IPS DF 19.7 (cell line): ENCODE measurements around the gene GLS.

ENCODE experiments used
- DNase-seq: peaks from one replicate; pipeline ENCODE4 v3.0.0-alpha.2; 2013; ENCODE audit warnings: low read depth, low spot score

GLS gene

DNA sequence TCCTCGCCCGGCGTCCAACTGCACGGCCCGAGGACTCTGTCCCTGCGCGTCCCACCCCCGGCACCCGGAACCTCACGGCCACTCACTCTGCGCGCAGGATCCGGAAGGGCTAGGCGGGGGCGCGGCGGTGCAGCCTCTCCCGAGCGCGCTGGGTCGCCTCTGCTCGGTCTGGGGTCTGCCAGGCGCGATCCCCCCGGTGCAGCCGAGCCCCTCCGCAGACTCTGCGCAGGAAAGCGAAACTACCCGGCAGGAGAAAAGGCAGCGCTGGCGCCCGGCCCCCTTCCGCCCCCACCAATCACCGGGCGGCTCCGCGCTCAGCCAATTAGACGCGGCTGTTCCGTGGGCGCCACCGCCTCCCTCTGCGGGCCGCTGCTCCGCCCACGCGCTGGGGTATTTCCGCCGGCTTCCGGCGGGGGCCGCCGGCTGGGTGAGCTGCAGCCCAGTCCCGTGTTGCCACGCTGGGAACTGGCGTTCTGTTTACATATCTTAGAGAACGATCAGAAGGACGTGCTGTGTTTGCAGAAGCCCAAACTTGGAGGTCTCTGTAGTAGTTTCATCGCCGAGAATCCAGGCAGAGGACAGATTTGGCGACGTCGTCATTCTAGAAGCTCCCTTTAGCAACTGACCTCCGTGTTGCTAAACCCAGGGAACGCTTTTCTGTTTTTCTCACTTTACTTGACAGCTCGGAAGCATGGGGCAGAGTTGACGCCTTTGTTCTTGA lies 133.5 kb downstream of the GLS start, which contains the start of gene STAT1:
STAT1 (minus strand) TSS at position 240 of the 721 bp plus-strand sequence. CDS start 4,168 bp downstream, outside the sequence.
- peak; percentile 54 for DNase-seq

DNA sequence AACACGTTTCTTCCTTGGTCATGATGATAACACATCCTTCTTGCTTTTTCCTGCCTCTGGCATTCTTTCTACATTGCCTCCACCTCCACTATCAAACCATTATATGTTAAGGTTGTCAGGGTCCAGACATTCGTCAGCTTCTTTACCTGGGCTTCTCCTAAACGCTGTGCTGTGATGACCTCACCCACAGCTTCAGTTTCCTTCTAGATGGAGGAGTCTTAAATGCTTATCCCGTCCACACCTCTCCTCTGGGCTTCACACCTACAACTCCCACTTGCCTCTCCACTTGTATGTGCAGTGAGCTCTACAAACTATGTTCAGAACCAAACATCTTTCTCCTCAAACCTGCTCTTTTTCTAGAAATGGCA lies 134.0 kb downstream of the GLS start:
- DNase-seq = no peak
